Measurements from ENCODE around the gene SRSF9. TPM values are rescaled to one million over a fixed set of nuclear protein-coding genes. Genes with fewer than 3 reads are reported as not detected.

SRSF9 gene
- total and polyA plus RNA-seq, 2 of the 13 experiments (the other 11 are each of a cell fraction or from before 2014, with no cell fraction given), result 125 to 144 TPM

DNA sequence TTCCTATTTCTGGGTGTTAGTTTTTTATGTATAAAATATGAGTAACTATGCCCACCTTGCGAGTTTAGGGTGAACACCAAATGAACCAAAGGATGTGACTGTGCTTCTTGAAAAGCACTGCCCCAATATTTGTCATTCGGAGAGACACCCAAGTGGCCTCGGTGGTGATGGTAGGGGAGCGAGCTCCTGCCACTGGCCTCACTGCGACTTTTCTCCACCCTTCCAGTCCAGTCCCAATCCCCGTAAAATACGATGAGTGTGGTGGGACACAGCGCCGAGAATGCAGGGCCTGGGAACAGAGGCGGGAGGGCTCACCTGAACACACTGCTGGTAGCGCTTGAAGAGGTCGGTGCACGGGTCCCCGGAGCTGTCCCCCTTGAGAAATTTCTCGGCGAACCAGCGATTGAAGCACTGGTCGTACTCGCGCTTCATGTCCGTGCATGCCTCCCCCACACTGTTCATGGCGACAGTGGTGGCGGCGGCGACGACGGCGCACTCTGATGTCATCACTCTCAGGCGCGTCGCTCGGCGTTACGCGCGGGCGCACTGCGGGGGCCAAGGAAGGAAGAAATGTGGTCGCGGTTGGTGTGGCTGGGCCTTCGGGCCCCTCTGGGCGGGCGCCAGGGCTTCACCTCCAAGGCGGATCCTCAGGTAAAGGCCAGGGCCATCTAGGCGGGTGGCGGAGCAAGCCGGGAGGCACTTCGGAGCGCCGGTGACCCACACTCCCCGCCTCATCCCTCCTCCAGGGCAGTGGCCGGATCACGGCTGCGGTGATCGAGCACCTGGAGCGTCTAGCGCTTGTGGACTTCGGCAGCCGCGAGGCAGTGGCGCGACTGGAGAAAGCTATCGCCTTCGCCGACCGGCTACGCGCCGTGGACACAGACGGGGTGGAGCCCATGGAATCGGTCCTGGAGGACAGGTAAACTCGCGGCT lies 23.4 kb downstream of the SRSF9 start, which contains the start of the genes GATC and TRIAP1 (continued):
- TF ChIP-seq, protein P1, sequence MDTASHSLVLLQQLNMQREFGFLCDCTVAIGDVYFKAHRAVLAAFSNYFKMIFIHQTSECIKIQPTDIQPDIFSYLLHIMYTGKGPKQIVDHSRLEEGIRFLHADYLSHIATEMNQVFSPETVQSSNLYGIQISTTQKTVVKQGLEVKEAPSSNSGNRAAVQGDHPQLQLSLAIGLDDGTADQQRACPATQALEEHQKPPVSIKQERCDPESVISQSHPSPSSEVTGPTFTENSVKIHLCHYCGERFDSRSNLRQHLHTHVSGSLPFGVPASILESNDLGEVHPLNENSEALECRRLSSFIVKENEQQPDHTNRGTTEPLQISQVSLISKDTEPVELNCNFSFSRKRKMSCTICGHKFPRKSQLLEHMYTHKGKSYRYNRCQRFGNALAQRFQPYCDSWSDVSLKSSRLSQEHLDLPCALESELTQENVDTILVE (CRISPR knock-in tag; IDR thresholded peaks at IDR 0.05), result peak; percentile 85; the same call in 1 of the 2 replicates
- TF ChIP-seq SMAD3 (CRISPR knock-in tag; IDR thresholded peaks at IDR 0.05) (peak; percentile 90), TCF7L2 (IDR thresholded peaks at IDR 0.05; ENCODE audit: low read depth, low read length) (no peak), CBX2 (IDR thresholded peaks at IDR 0.05; ENCODE audit: low read depth, low read length) (no peak), CBX2 (CRISPR knock-in tag; IDR thresholded peaks at IDR 0.05; ENCODE audit: low read depth) (peak; percentile 25; the same call in 1 of the 2 replicates), GTF3A (CRISPR knock-in tag; conservative IDR thresholded peaks at IDR 0.05) (peak; percentile 93; the same call in 1 of the 2 replicates), SRSF4 (IDR thresholded peaks at IDR 0.05; ENCODE audit: low read depth, low read length, poor library complexity, severe bottlenecking) (no peak), ARHGAP35 (CRISPR knock-in tag; IDR thresholded peaks at IDR 0.05; ENCODE audit: borderline replicate concordance) (peak; percentile 58; the same call in 1 of the 2 replicates), ARNT (IDR thresholded peaks at IDR 0.05) (no peak), HDAC1 (CRISPR knock-in tag; IDR thresholded peaks at IDR 0.05) (peak; percentile 100), ZFP1 (CRISPR knock-in tag; IDR thresholded peaks at IDR 0.05) (no peak; the same call in 1 of the 2 replicates), ZNF609 (CRISPR knock-in tag; IDR thresholded peaks at IDR 0.05; ENCODE audit: borderline replicate concordance) (peak; percentile 72), TARDBP (CRISPR knock-in tag; IDR thresholded peaks at IDR 0.05) (peak; percentile 95), ATRX (CRISPR knock-in tag; IDR thresholded peaks at IDR 0.05; ENCODE audit: borderline replicate concordance) (no peak), ZNF564 (CRISPR knock-in tag; IDR thresholded peaks at IDR 0.05) (peak; percentile 57), ZNF160 (CRISPR knock-in tag; IDR thresholded peaks at IDR 0.05) (peak; percentile 84), TCF7 (IDR thresholded peaks at IDR 0.05; ENCODE audit: low read depth) (no peak), ZNF556 (CRISPR knock-in tag; IDR thresholded peaks at IDR 0.05; ENCODE audit: borderline replicate concordance) (peak; percentile 93), ZGPAT (CRISPR knock-in tag; IDR thresholded peaks at IDR 0.05) (peak; percentile 94), GTF2F1 (IDR thresholded peaks at IDR 0.05; ENCODE audit: low read length) (no peak), ASH2L (IDR thresholded peaks at IDR 0.05; ENCODE audit: insufficient read length, low read depth, low read length) (peak; percentile 97)
- TF ChIP-seq, protein P2, sequence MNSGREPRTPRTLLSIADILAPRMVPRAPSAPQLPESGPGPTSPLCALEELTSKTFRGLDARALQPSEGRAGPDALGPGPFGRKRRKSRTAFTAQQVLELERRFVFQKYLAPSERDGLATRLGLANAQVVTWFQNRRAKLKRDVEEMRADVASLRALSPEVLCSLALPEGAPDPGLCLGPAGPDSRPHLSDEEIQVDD (CRISPR knock-in tag; IDR thresholded peaks at IDR 0.05; ENCODE audit: borderline replicate concordance), result peak; percentile 70; the same call in 1 of the 2 replicates

Data from HepG2 (cell line).